Measurements from ENCODE around the gene MTTP. TPM values are rescaled to one million over a fixed set of nuclear protein-coding genes. Genes with fewer than 3 reads are reported as not detected.

MTTP gene
- polyA plus RNA-seq, 1 donor (not counting 4 experiments of a cell fraction or from before 2014, with no cell fraction given): 0.05 TPM

DNA sequence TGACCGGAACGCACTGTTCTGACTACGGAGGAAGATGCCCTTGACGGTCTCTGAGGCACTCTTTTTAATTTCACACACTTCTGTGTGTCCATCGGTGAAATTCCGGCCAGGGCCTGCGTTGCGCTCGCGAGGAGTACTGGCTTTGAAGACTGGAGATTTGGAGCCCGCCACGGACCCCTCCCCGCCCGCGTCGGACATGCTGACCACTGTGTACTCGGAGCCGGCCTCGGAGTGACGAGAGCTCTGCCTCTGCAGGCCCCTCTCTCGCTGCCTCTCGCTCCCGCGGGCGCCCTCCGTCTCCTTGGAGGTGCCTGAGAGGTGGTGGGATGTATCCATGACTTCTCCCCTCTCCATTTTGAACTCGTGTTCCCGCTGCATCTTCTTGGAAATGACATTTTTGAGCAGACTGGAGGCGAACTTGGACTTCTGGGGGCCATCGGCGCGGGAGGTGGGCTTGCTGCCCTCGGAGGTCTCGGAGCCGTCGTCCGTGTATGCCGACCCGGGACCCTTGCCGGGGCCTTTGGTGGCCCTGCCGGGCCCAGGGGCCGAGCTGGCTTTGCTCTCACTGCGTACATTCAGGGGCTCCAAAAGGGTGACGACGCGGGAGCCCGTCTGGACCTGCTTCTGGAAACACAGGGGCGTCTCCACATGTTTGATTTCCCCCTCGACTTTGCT, 77.3 kb downstream of the MTTP start:
- no peak overlapping the region for H3K4me3 ChIP-seq (ENCODE audit: control insufficient read depth in 2 of 3, extremely low read depth in 1 of 3, insufficient read depth in 2 of 3, low read depth in 1 of 3, low read length in 3 of 3)
- no peak for TF ChIP-seq EZH2 (IDR thresholded peaks at IDR 0.05; ENCODE audit: low read length)
- TF ChIP-seq, protein P1, sequence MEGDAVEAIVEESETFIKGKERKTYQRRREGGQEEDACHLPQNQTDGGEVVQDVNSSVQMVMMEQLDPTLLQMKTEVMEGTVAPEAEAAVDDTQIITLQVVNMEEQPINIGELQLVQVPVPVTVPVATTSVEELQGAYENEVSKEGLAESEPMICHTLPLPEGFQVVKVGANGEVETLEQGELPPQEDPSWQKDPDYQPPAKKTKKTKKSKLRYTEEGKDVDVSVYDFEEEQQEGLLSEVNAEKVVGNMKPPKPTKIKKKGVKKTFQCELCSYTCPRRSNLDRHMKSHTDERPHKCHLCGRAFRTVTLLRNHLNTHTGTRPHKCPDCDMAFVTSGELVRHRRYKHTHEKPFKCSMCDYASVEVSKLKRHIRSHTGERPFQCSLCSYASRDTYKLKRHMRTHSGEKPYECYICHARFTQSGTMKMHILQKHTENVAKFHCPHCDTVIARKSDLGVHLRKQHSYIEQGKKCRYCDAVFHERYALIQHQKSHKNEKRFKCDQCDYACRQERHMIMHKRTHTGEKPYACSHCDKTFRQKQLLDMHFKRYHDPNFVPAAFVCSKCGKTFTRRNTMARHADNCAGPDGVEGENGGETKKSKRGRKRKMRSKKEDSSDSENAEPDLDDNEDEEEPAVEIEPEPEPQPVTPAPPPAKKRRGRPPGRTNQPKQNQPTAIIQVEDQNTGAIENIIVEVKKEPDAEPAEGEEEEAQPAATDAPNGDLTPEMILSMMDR (optimal IDR thresholded peaks at IDR 0.05 in 1 of 3, IDR thresholded peaks at IDR 0.05 in 1 of 3, conservative IDR thresholded peaks at IDR 0.05 in 1 of 3; ENCODE audit: extremely low read depth in 1 of 3, insufficient read depth in 2 of 3, low read length in 3 of 3): no peak
- H3K27ac ChIP-seq (ENCODE audit: control insufficient read depth, insufficient read depth, low read length): no peak overlapping the region
- H2AFZ ChIP-seq (ENCODE audit: control insufficient read depth, low read length): no peak overlapping the region
- DNase-seq (ENCODE audit: low read depth, low spot score) (no peak), FAIRE-seq (no peak)
- H3K9ac ChIP-seq (ENCODE audit: control insufficient read depth, extremely low read depth, insufficient read depth, low read length): no peak overlapping the region
- no peaks in the 10 kb centered on the region for H3K36me3 ChIP-seq (ENCODE audit: control insufficient read depth in 2 of 2, extremely low read depth in 1 of 2, insufficient read depth in 2 of 2, low read length in 2 of 2)
- no peak overlapping the region for H3K4me2 ChIP-seq (ENCODE audit: control insufficient read depth, extremely low read depth, insufficient read depth, low read depth, low read length)
- H3K9me3 ChIP-seq (ENCODE audit: control insufficient read depth, low read depth, low read length): no peaks in the 10 kb centered on the region
- H4K20me1 ChIP-seq (ENCODE audit: control insufficient read depth, extremely low read depth, insufficient read depth, low read length): no peaks in the 10 kb centered on the region
- no peaks in the 10 kb centered on the region for H3K9me1 ChIP-seq (ENCODE audit: control insufficient read depth, extremely low read depth, insufficient read depth, low read length)
- H3K4me1 ChIP-seq (ENCODE audit: control insufficient read depth, extremely low read depth, insufficient read depth, low read length): peaks cover 10% of the 10 kb centered on the region
- no peaks in the 10 kb centered on the region for H3K79me2 ChIP-seq (ENCODE audit: control insufficient read depth, insufficient read depth, low read length)
- dilution Hi-C loops (cut with MboI; ENCODE audit: extremely low pct_ligation_motif_present, low sequenced_read_pairs): no loop called here
- peaks cover 33% of the 10 kb centered on the region for H3K27me3 ChIP-seq (ENCODE audit: control insufficient read depth, extremely low read depth, insufficient read depth, low read length)

DNA sequence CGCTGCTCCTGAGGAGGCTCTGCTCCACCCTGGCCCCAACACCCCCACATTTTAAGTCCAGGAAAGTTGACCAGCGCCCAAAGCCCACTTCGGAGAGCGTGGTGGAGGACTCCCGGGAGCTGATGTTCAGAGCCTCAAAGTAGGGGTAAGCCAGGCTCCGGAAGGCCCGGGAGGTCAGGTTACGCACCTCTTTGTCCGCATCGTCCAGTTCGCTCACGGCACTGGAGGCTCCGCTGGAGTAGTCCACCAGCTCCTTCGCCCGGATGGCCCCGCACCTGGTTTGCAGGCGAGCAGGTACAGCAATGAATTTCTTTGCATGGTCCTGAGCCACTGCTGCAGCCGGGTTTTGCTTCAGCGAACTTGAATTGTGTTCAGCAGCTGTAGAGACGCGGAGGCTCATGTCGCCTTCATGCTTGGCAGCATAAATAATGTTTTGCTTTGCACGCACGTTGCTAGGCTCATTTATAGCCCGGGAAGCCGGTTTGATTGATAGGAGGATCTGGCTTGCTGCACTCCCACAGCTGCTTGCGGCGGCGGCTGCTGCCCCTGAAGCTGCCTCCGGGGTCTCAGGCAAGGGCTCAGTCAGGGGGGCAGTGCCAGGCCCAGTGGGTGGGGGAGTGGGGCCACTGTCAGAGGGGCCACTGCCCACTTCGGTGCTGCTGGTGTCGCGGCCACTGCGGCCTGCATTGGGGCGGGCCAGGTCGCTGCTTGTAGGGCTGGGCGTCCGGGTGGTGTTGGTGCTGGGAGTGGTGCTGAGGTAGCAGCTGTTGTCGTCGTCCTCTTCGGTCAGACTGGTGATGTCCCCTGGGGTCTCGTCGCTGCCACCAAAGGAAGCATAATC, 78.2 kb downstream of the MTTP start:
- FAIRE-seq: no peak
- dilution Hi-C loops (cut with MboI; ENCODE audit: extremely low pct_ligation_motif_present, low sequenced_read_pairs): no loop called here

More for the DNA sequence above, 78.2 kb downstream of the MTTP start:
- Histone ChIP-seq H4K20me1 (ENCODE audit: control insufficient read depth, extremely low read depth, insufficient read depth, low read length) (no peaks in the 10 kb centered on the region), H3K27ac (ENCODE audit: control insufficient read depth, insufficient read depth, low read length) (no peak overlapping the region), H3K9ac (ENCODE audit: control insufficient read depth, extremely low read depth, insufficient read depth, low read length) (no peak overlapping the region), H3K36me3 (ENCODE audit: control insufficient read depth in 2 of 2, extremely low read depth in 1 of 2, insufficient read depth in 2 of 2, low read length in 2 of 2) (no peaks in the 10 kb centered on the region), H3K79me2 (ENCODE audit: control insufficient read depth, insufficient read depth, low read length) (no peaks in the 10 kb centered on the region), H3K4me1 (ENCODE audit: control insufficient read depth, extremely low read depth, insufficient read depth, low read length) (peaks cover 18% of the 10 kb centered on the region), H3K4me2 (ENCODE audit: control insufficient read depth, extremely low read depth, insufficient read depth, low read depth, low read length) (no peak overlapping the region), H3K9me3 (ENCODE audit: control insufficient read depth, low read depth, low read length) (no peaks in the 10 kb centered on the region), H3K4me3 (ENCODE audit: control insufficient read depth in 2 of 3, extremely low read depth in 1 of 3, insufficient read depth in 2 of 3, low read depth in 1 of 3, low read length in 3 of 3) (no peak overlapping the region), H2AFZ (ENCODE audit: control insufficient read depth, low read length) (no peak overlapping the region), H3K9me1 (ENCODE audit: control insufficient read depth, extremely low read depth, insufficient read depth, low read length) (no peaks in the 10 kb centered on the region), H3K27me3 (ENCODE audit: control insufficient read depth, extremely low read depth, insufficient read depth, low read length) (peaks cover 33% of the 10 kb centered on the region)
- no peak for TF ChIP-seq EZH2 (IDR thresholded peaks at IDR 0.05; ENCODE audit: low read length)
- TF ChIP-seq, protein P1 (optimal IDR thresholded peaks at IDR 0.05 in 1 of 3, IDR thresholded peaks at IDR 0.05 in 1 of 3, conservative IDR thresholded peaks at IDR 0.05 in 1 of 3; ENCODE audit: extremely low read depth in 1 of 3, insufficient read depth in 2 of 3, low read length in 3 of 3): no peak
- DNase-seq (ENCODE audit: low read depth, low spot score): no peak

Measured in keratinocyte (primary cell).